ENCODE data around the gene MCM9. TPM values are rescaled to one million over a fixed set of nuclear protein-coding genes. Genes with fewer than 3 reads are reported as not detected.
"Not testable (repeated sequence)": the region's sequence is repeated elsewhere in the genome, so short reads cannot be mapped to it uniquely, and the experiment has no call there.

Gene MCM9
- total RNA-seq, 2 donors from 2014 or later, result 18.4 to 22.9 TPM

DNA sequence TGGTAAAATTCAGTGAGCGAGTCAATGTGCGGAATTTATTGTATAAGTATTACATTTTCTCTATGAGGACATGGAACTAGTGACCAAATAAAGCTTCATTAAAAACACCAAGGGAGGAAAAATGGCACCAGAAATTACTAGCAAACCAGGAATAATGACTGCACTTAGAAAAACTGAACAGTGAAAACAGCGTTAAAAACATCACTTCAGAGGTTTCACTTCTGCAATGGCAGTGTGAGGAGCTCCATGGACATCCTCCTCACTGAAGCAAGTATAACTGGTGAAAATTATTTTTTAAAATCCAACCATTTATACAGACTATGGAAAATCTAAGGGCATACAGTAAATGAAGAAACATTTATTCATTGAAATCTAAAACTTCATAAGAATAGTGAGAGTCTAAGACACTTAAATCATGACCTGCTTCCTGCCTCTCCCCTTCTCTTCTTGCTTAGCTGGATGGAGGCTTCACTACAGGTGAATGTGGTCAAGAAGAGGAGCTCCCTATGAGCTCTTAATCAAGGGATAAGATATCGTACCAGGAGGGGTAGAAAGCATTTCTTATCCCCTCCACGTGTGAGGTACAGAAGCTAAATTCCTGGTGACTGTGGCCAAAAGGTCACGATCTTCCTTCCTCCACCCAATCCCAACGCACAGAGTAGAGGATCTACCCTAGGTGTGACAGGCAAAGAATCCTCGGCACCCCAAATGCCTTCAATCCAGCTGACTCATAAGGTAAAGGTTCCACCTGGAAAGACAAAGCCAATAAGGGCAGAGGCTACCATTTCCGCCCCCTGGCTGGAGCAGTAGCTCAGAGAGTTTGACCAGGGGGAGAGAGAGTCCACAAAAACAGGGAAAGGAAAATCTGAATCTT, 53.3 kb downstream of the MCM9 start:
- peaks cover 3 to 4% of the 10 kb centered on the region in 2 donors for H3K36me3 Mint-ChIP-seq (ENCODE audit: insufficient read depth in 2 of 2)
- DNase-seq, result no peak
- H3K27me3 Mint-ChIP-seq (ENCODE audit: low read depth), result no peaks in the 10 kb centered on the region
- H3K4me1 Mint-ChIP-seq (ENCODE audit: low read depth), result peaks cover 63% of the 10 kb centered on the region
- no peak for ATAC-seq (replicated peaks in 1 of 2)
- H3K4me3 Mint-ChIP-seq, result peak overlapping the region; percentile 42 to 71
- H3K9me3 Mint-ChIP-seq, result no peaks in the 10 kb centered on the region
- peak overlapping the region; percentile 7 for H3K27ac Mint-ChIP-seq

DNA sequence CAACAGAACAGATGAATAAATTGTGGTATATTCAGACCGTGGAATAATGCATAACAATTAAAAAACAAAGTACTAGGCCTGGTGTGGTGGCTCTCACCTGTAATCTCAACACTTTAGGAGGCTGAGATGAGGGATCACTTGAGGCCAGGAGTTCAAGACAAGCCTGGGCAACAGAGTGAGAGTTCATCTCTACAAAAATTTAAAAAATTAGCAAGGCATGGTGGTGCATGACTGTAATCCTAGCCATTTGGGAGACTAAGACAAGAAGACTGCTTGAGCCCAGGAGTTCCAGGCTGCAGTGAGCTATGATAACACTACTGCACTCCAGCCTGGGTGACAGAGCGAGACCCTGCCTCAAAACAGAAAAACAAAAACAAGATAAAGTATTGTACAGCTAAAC, 57.2 kb downstream of the MCM9 start:
- Mint-ChIP-seq H3K4me3 (no peak overlapping the region), H3K27me3 (ENCODE audit: low read depth) (no peaks in the 10 kb centered on the region), H3K4me1 (ENCODE audit: low read depth) (peaks cover 35% of the 10 kb centered on the region), H3K9me3 (no peaks in the 10 kb centered on the region), H3K36me3 (ENCODE audit: insufficient read depth in 2 of 2) (peaks cover under 1 to 3% of the 10 kb centered on the region in 2 donors), H3K27ac (no peak overlapping the region)
- DNase-seq, result no peak
- ATAC-seq (replicated peaks in 1 of 2), result no peak

DNA sequence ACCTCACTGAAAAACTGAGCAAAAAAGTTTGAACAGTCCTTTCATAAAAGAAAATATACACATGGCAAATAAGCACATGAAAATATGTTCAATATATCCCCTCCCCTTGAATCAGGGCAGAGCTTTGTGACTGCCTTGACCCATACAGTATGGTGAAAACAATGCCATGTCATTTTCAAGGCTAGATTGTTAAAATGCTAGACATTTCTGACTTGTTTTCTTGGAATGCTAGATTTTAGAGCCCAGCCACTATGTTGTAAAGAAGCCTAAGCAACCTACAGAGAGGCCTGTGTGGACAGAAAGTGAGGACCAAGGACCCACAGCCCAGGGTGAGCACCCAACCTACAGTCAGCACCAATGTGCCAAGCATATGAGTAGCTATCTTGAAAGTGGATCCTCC, 58.1 kb downstream of the MCM9 start:
- Mint-ChIP-seq H3K27ac (no peak overlapping the region), H3K36me3 (ENCODE audit: insufficient read depth in 2 of 2) (peaks cover 2 to 3% of the 10 kb centered on the region in 2 donors), H3K4me3 (no peak overlapping the region), H3K4me1 (ENCODE audit: low read depth) (peaks cover 33% of the 10 kb centered on the region), H3K9me3 (no peaks in the 10 kb centered on the region), H3K27me3 (ENCODE audit: low read depth) (no peaks in the 10 kb centered on the region)
- DNase-seq, result no peak
- no peak for ATAC-seq (replicated peaks in 1 of 2)

GRCh38 chr6:118876198-118876597, 58.8 kb downstream of the MCM9 start:
- H3K27ac Mint-ChIP-seq, result no peak overlapping the region
- DNase-seq, result no peak
- no peak overlapping the region for H3K4me3 Mint-ChIP-seq
- H3K9me3 Mint-ChIP-seq, result no peaks in the 10 kb centered on the region
- no peak for ATAC-seq (replicated peaks in 1 of 2)
- peaks cover 2 to 3% of the 10 kb centered on the region in 2 donors for H3K36me3 Mint-ChIP-seq (ENCODE audit: insufficient read depth in 2 of 2)
- no peaks in the 10 kb centered on the region for H3K27me3 Mint-ChIP-seq (ENCODE audit: low read depth)
- peaks cover 29% of the 10 kb centered on the region for H3K4me1 Mint-ChIP-seq (ENCODE audit: low read depth)

GRCh38 chr6:118875672-118876071, 59.3 kb downstream of the MCM9 start:
- no peak overlapping the region for H3K27ac Mint-ChIP-seq
- peaks cover 26% of the 10 kb centered on the region for H3K4me1 Mint-ChIP-seq (ENCODE audit: low read depth)
- H3K27me3 Mint-ChIP-seq (ENCODE audit: low read depth), result no peaks in the 10 kb centered on the region
- DNase-seq, result no peak
- H3K9me3 Mint-ChIP-seq, result no peaks in the 10 kb centered on the region
- no peak overlapping the region for H3K4me3 Mint-ChIP-seq
- peaks cover 2 to 3% of the 10 kb centered on the region in 2 donors for H3K36me3 Mint-ChIP-seq (ENCODE audit: insufficient read depth in 2 of 2)
- ATAC-seq (replicated peaks in 1 of 2), result no peak

GRCh38 chr6:118873239-118873638, 61.7 kb downstream of the MCM9 start:
- Mint-ChIP-seq H3K27me3 (ENCODE audit: low read depth) (no peaks in the 10 kb centered on the region), H3K4me3 (no peak overlapping the region), H3K4me1 (ENCODE audit: low read depth) (peaks cover 35% of the 10 kb centered on the region), H3K36me3 (ENCODE audit: insufficient read depth in 2 of 2) (peaks cover 3 to 4% of the 10 kb centered on the region in 2 donors), H3K9me3 (peaks cover 2 to 4% of the 10 kb centered on the region in 2 donors), H3K27ac (no peak overlapping the region)
- DNase-seq (no peak), ATAC-seq (replicated peaks in 1 of 2) (no peak)

GRCh38 chr6:118872726-118873125, 62.2 kb downstream of the MCM9 start:
- no peaks in the 10 kb centered on the region for H3K27me3 Mint-ChIP-seq (ENCODE audit: low read depth)
- no peak overlapping the region for H3K27ac Mint-ChIP-seq
- ATAC-seq (replicated peaks in 1 of 2) (peak in 1 of 2 donors; percentile 25), DNase-seq (no peak)
- peaks cover 35% of the 10 kb centered on the region for H3K4me1 Mint-ChIP-seq (ENCODE audit: low read depth)
- H3K4me3 Mint-ChIP-seq, result no peak overlapping the region
- peaks cover 4 to 5% of the 10 kb centered on the region in 2 donors for H3K36me3 Mint-ChIP-seq (ENCODE audit: insufficient read depth in 2 of 2)
- H3K9me3 Mint-ChIP-seq, result peaks cover 2 to 4% of the 10 kb centered on the region in 2 donors

- DNase-seq (no peak), ATAC-seq (replicated peaks in 1 of 2) (no peak)
- H3K4me3 Mint-ChIP-seq, result no peak overlapping the region
- H3K4me1 Mint-ChIP-seq (ENCODE audit: low read depth), result peaks cover 34% of the 10 kb centered on the region
- H3K9me3 Mint-ChIP-seq, result peaks cover 2 to 4% of the 10 kb centered on the region in 2 donors
- H3K27ac Mint-ChIP-seq, result no peak overlapping the region
- H3K27me3 Mint-ChIP-seq (ENCODE audit: low read depth), result no peaks in the 10 kb centered on the region
- peaks cover 4 to 5% of the 10 kb centered on the region in 2 donors for H3K36me3 Mint-ChIP-seq (ENCODE audit: insufficient read depth in 2 of 2)
Measured at GRCh38 chr6:118872318-118872717, 62.6 kb downstream of the MCM9 start.

DNA sequence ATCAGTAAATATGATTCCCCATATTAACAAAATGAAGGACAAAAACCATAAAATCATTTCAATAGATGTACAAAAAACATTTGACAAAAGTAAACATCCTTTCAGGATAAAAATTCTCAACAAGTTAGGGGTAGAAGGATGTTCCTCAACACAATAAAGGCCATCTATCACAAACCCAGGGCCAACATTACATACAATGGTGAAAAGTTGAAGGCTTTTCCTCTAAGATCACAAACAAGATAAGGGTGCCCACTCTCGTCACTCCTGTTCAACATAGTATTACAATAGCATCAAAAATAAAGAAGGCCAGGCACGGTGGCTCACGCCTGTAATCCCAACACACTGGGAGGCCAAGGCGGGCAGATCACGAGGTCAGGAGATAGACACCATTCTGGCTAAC, 63.6 kb downstream of the MCM9 start:
- no peak overlapping the region for H3K4me3 Mint-ChIP-seq
- H3K36me3 Mint-ChIP-seq (ENCODE audit: insufficient read depth in 2 of 2), result peaks cover 7 to 9% of the 10 kb centered on the region in 2 donors
- H3K4me1 Mint-ChIP-seq (ENCODE audit: low read depth), result peaks cover 29% of the 10 kb centered on the region
- ATAC-seq (replicated peaks in 1 of 2) (no peak), DNase-seq (no peak)
- H3K27ac Mint-ChIP-seq, result no peak overlapping the region
- H3K9me3 Mint-ChIP-seq, result peaks cover 2 to 6% of the 10 kb centered on the region in 2 donors
- no peaks in the 10 kb centered on the region for H3K27me3 Mint-ChIP-seq (ENCODE audit: low read depth)

DNA sequence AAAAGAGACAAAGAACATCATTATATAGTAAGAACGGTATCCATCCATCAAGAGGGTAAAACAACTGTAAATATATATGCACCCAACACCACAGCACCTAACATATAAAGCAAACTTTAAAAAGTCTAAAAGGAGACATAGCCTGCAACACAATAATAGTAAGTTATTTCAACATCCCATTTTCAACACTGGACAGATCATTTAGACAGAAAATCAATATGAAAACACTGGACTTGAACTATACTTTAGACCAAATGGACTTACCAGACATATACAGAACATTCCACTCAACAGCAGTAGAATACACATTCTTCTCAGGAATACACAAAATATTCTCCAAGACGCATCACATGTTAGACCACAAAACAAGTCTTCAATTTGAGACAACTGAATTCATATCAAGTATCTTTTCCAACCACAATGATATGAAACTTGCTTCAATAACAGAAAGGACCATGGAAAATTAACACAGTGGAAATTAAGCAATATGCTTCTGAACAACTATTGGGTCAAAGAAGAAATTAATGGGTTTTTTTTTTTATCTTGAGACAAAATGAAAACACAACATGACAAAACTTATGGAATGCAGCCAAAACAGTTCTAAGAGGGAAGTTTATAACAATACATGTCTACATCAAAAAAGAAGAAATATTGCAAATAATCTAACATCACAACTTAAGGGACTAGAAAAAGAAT, 64.9 kb downstream of the MCM9 start:
- peaks cover 12 to 14% of the 10 kb centered on the region in 2 donors for H3K36me3 Mint-ChIP-seq (ENCODE audit: insufficient read depth in 2 of 2)
- peaks cover 7 to 10% of the 10 kb centered on the region in 2 donors for H3K9me3 Mint-ChIP-seq
- H3K27ac Mint-ChIP-seq, result peak overlapping the region; percentile 68
- H3K4me3 Mint-ChIP-seq, result peak overlapping the region in 1 of 2 donors; percentile 23
- DNase-seq (no peak), ATAC-seq (replicated peaks in 1 of 2) (no peak)
- peaks cover 35% of the 10 kb centered on the region for H3K4me1 Mint-ChIP-seq (ENCODE audit: low read depth)
- H3K27me3 Mint-ChIP-seq (ENCODE audit: low read depth), result no peaks in the 10 kb centered on the region

DNA sequence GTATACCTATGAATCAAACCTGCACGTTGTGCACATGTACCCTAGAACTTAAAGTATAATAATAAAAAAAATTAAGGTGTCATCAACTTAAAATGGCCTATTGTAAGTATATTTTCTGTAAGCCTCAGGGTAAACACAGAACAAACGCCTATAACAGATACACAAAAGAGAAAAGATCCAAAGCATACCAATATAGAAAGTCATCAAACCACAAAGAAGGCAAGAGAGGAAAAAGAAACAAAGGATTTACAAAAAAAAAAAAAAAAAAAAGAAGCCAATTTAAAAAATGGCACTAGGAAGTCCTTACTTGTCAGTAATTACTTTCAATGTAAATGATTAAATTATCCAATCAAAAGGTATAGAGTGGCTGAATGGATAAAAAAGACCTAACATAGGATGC, 65.6 kb downstream of the MCM9 start:
- ATAC-seq (replicated peaks in 1 of 2) (no peak), DNase-seq (no peak)
- H3K27ac Mint-ChIP-seq, result peak overlapping the region; percentile 45
- H3K4me1 Mint-ChIP-seq (ENCODE audit: low read depth), result peaks cover 42% of the 10 kb centered on the region
- no peaks in the 10 kb centered on the region for H3K27me3 Mint-ChIP-seq (ENCODE audit: low read depth)
- peaks cover 12 to 14% of the 10 kb centered on the region in 2 donors for H3K36me3 Mint-ChIP-seq (ENCODE audit: insufficient read depth in 2 of 2)
- H3K9me3 Mint-ChIP-seq, result peaks cover 7 to 10% of the 10 kb centered on the region in 2 donors
- H3K4me3 Mint-ChIP-seq, result no peak overlapping the region

- H3K27me3 Mint-ChIP-seq (ENCODE audit: low read depth); H3K9me3 Mint-ChIP-seq; ATAC-seq (replicated peaks in 1 of 2); H3K27ac Mint-ChIP-seq; H3K4me3 Mint-ChIP-seq; DNase-seq: not testable (repeated sequence)
- peaks cover 47% of the 10 kb centered on the region for H3K4me1 Mint-ChIP-seq (ENCODE audit: low read depth)
- peaks cover 12 to 14% of the 10 kb centered on the region in 2 donors for H3K36me3 Mint-ChIP-seq (ENCODE audit: insufficient read depth in 2 of 2)
Measured at GRCh38 chr6:118868901-118869300, 66.1 kb downstream of the MCM9 start.

DNA sequence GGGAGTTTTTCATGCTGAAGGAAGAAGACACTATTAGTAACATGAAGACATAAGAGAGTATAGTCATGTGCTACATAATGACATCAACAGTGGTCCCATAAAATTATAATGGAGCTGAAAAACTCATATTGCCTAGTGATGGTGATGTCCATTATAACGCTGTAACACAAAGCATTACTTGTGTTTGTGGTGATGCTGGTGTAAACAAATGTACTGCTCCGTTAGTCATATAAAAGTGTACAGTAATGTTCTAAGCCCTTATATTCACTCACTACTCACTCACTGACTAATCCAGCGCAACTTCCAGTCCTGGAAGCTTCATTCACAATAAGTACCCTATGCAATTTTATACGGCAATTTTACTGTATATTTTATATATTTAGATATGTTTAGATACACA, 67.8 kb downstream of the MCM9 start:
- H3K36me3 Mint-ChIP-seq (ENCODE audit: insufficient read depth in 2 of 2), result peaks cover 15 to 17% of the 10 kb centered on the region in 2 donors

More for the DNA sequence above, 67.8 kb downstream of the MCM9 start:
- DNase-seq (no peak), ATAC-seq (replicated peaks in 1 of 2) (no peak)
- Mint-ChIP-seq H3K4me1 (ENCODE audit: low read depth) (peaks cover 56% of the 10 kb centered on the region), H3K9me3 (peaks cover 7 to 10% of the 10 kb centered on the region in 2 donors), H3K27ac (no peak overlapping the region), H3K27me3 (ENCODE audit: low read depth) (no peaks in the 10 kb centered on the region), H3K4me3 (no peak overlapping the region)
